Fibroblast of villous mesenchyme (primary cell): ENCODE data around the gene UNC93A. TPM values are rescaled to one million over a fixed set of nuclear protein-coding genes. Genes with fewer than 3 reads are reported as not detected.

Source experiments
- DNase-seq: peaks from one replicate; pipeline ENCODE4 v3.0.0-alpha.2; 2010; ENCODE audit warnings: low read depth
- H3K4me3 ChIP-seq: 2 replicates; pipeline ENCODE4 v1.5.1; 2011; ENCODE audit warnings: low read depth, mild to moderate bottlenecking, low read length
- CTCF ChIP-seq: IDR thresholded peaks from 2 replicates; pipeline ENCODE4 v1.5.1; 2012; ENCODE audit warnings: low read depth, mild to moderate bottlenecking, low read length; ENCODE audit not compliant: insufficient read depth
- total RNA-seq: library from RNA; depleted of rRNA; stranded (reverse); fragments of >200 nt; gene quantifications from 2 replicates; pipeline ENCODE4 v1.2.3, GENCODE V29; 2012

UNC93A gene
- total RNA-seq, 1 donor, result not detected

DNA sequence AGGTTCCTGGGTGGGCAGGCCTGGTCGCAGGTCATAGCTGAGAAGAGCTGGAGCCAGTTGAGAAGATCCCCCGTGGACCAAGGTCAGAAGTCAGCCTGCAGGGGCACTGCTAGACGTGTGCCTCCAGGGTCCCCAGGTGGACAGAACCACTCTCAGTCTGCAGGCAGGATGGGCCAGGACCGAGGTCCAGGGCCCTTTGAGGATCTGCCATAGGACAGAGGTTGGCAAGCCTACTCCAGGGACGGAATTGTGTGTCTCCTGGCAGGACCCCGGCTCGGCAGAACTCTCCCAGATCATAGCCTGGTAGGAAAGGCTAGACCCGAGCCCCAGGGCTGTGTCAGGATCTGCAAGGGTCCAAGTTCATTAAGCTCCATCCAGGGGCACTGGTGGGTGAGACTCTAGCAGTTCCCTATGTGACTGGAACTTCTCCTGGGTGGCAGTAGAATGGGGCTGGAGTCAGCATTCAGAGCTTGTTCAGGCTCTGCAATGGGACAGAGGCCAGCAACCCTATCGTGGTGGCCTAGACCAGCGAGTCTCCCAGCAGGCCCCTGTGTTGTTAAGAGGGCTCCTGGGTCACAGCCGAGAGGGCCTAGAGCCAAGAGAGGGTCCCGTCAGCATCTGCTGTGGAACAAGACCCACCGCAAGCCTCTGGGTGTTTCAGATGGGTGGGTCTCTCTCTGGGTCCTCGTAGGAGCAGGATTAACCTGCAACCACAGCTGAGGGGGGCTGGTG lies 51.9 kb downstream of the UNC93A start:
- H3K4me3 ChIP-seq, result no peak overlapping the region
- DNase-seq, result no peak
- no peak for TF ChIP-seq CTCF

- H3K4me3 ChIP-seq, result no peak overlapping the region
- DNase-seq, result no peak
- TF ChIP-seq CTCF, result no peak
Measured at GRCh38 chr6:167345348-167345747, 54.2 kb downstream of the UNC93A start.

GRCh38 chr6:167345960-167346359 lies 54.8 kb downstream of the UNC93A start:
- no peak for TF ChIP-seq CTCF
- no peak for DNase-seq
- no peak overlapping the region for H3K4me3 ChIP-seq

GRCh38 chr6:167347226-167347625 lies 56.1 kb downstream of the UNC93A start:
- no peak for DNase-seq
- no peak for TF ChIP-seq CTCF
- H3K4me3 ChIP-seq, result no peak overlapping the region

GRCh38 chr6:167349631-167350274 lies 58.6 kb downstream of the UNC93A start:
- H3K4me3 ChIP-seq, result no peak overlapping the region
- TF ChIP-seq CTCF, result no peak
- no peak for DNase-seq

DNA sequence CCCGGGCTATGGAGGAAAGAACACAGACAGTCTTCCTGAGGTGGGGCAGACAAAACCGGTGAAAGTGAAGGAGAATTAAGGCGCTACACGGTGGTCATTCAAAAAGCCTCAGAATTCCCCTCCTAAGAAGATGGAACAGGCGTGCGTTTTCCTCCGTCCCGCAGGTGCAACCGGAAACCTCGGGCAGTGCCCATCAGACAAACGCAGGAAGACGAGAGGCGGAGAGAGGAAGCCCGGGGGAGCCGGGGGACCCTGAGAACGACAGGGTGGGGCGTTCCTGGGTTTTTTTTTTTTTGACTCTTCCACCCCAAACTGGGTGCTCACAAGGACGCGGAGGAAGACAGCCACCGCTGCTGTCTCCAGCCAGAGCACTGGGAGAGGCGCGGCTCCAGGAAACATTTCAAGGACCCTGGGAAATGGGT lies 59.2 kb downstream of the UNC93A start:
- DNase-seq, result no peak

More for the DNA sequence above, 59.2 kb downstream of the UNC93A start:
- H3K4me3 ChIP-seq, result no peak overlapping the region
- no peak for TF ChIP-seq CTCF
